ENCODE measurements around the gene ARID1B. TPM values are rescaled to one million over a fixed set of nuclear protein-coding genes. Genes with fewer than 3 reads are reported as not detected.

Gene ARID1B
- total and polyA plus RNA-seq, 2 of the 4 experiments (the other 2 are of a cell fraction), result 14.5 to 20.1 TPM

GRCh38 chr6:157166784-157167183 lies 389.6 kb downstream of the ARID1B start:
- no peak overlapping the region for H4K8ac ChIP-seq (ENCODE audit: low read depth in 2 of 2, low read length in 2 of 2)
- H2AK5ac ChIP-seq (ENCODE audit: low read depth, low read length), result no peak overlapping the region
- no peak overlapping the region for H2AFZ ChIP-seq (replicated peaks; ENCODE audit: low read length, poor library complexity)
- no TSS peak for BruUV-seq (replicated peaks)
- no peak overlapping the region for H2BK120ac ChIP-seq (ENCODE audit: low read depth, low read length)
- H3K14ac ChIP-seq (replicated peaks; ENCODE audit: low read depth, low read length), result no peak overlapping the region
- in situ Hi-C loops (cut with MboI; ENCODE audit: low sequenced_read_pairs) (no loop called here), dilution Hi-C loops (cut with HindIII; ENCODE audit: low sequenced_read_pairs, unreplicated experiment) (no loop called here), intact Hi-C loops (cut with micrococcal nuclease) (no loop called here)
- DNase-seq, result no peak
- WGBS, 2 experiments (ENCODE audit: extremely low coverage in 2 of 2, insufficient read length in 1 of 2), result 80% methylated on average over 1 of the region's 8 CpGs; no CpG with 5 or more reads in 1 of the 2 experiments
- ChIA-PET POLR2A (ENCODE audit: unreplicated experiment) (no interaction called here), CTCF (no interaction called here)
- peaks cover 4% of the 10 kb centered on the region; the same call in 1 of the 2 replicates for H3K4me1 ChIP-seq (ENCODE audit: control insufficient read depth, insufficient read depth, low read length)
- no peak overlapping the region for H3K23ac ChIP-seq (ENCODE audit: low read depth, low read length)
- H4K5ac ChIP-seq (ENCODE audit: low read depth, low read length), result no peak overlapping the region
- peaks cover 5% of the 10 kb centered on the region; the same call in 1 of the 2 replicates for H3K9me1 ChIP-seq (ENCODE audit: insufficient read depth, low read length)
- H3K4ac ChIP-seq (ENCODE audit: low read depth, low read length), result no peak overlapping the region
- no peak overlapping the region for H3K27ac ChIP-seq (ENCODE audit: insufficient read depth, low read length)
- no peak overlapping the region for H3K4me2 ChIP-seq (ENCODE audit: low read depth, low read length)
- H2BK15ac ChIP-seq (ENCODE audit: low read depth, low read length), result no peak overlapping the region
- no peak overlapping the region for H4K91ac ChIP-seq (ENCODE audit: insufficient read depth, low read depth, low read length)
- H3K36me3 ChIP-seq (ENCODE audit: control insufficient read depth, insufficient read depth, low read length), result peaks cover 18% of the 10 kb centered on the region
- peaks cover 3 to 11% of the 10 kb centered on the region in 2 experiments; a peak in 1 of 4 replicates for H3K79me1 ChIP-seq (ENCODE audit: low read depth in 1 of 2, low read length in 2 of 2)
- no peaks in the 10 kb centered on the region for H4K20me1 ChIP-seq (ENCODE audit: insufficient read depth, low read length)
- no peak for ATAC-seq (ENCODE audit: low read depth)
- no peak overlapping the region for H2BK5ac ChIP-seq (ENCODE audit: low read depth, low read length, poor library complexity, severe bottlenecking)
- TF ChIP-seq NFE2L2 (IDR thresholded peaks at IDR 0.05; ENCODE audit: low read depth, low read length) (no peak), POLR2A (IDR thresholded peaks at IDR 0.05; ENCODE audit: low read depth, low read length) (no peak), CHD1 (IDR thresholded peaks at IDR 0.05; ENCODE audit: low read depth, low read length) (no peak), USF2 (IDR thresholded peaks at IDR 0.05; ENCODE audit: low read depth, low read length) (no peak), CEBPB (IDR thresholded peaks at IDR 0.05; ENCODE audit: low read depth, low read length) (no peak), MAFK (IDR thresholded peaks at IDR 0.05; ENCODE audit: low read depth, low read length) (no peak), CTCF (conservative IDR thresholded peaks at IDR 0.05; ENCODE audit: low read depth, low read length) (no peak), SMC3 (IDR thresholded peaks at IDR 0.05; ENCODE audit: low read depth, low read length) (no peak), BHLHE40 (IDR thresholded peaks at IDR 0.05; ENCODE audit: low read depth, low read length) (no peak), MAZ (IDR thresholded peaks at IDR 0.05; ENCODE audit: borderline replicate concordance, low read depth, low read length) (no peak), RCOR1 (IDR thresholded peaks at IDR 0.05; ENCODE audit: insufficient replicate concordance, low read length) (no peak), RFX5 (IDR thresholded peaks at IDR 0.05; ENCODE audit: low read depth, low read length) (no peak), RAD21 (IDR thresholded peaks at IDR 0.05; ENCODE audit: low read length) (no peak)
- no peaks in the 10 kb centered on the region for H3K9me3 ChIP-seq (ENCODE audit: control insufficient read depth, insufficient read depth, low read length)
- no peak overlapping the region for H2AK9ac ChIP-seq (replicated peaks; ENCODE audit: low read depth, low read length, poor library complexity)
- H3K27me3 ChIP-seq (ENCODE audit: control insufficient read depth, insufficient read depth, low read length), result no peaks in the 10 kb centered on the region
- H2BK20ac ChIP-seq (ENCODE audit: low read depth, low read length), result no peak overlapping the region
- no peak overlapping the region for H3K4me3 ChIP-seq (ENCODE audit: insufficient read depth, low read depth, low read length)
- H3K18ac ChIP-seq (ENCODE audit: low read depth, low read length), result no peak overlapping the region
- no peak overlapping the region for H3K9ac ChIP-seq (ENCODE audit: low read depth, low read length)
- H3K56ac ChIP-seq (ENCODE audit: extremely low read depth, insufficient read depth, low read length), result no peak overlapping the region

Data from IMR-90 (cell line).